HepG2 (cell line): ENCODE measurements around the gene FAM221B. TPM values are rescaled to one million over a fixed set of nuclear protein-coding genes. Genes with fewer than 3 reads are reported as not detected.
A peak's percentile ranks its signal among the peaks of the same experiment; 100 is the strongest.

ENCODE experiments used
- ATAC-seq: fragments of 200-7000 bp; cut with Tn5 transposase; 3 replicates; pipeline ENCODE4 v1.9.1; 2020; ENCODE audit warnings: mild to moderate bottlenecking, moderate library complexity
- BruUV-seq: library from RNA; stranded (reverse); fragments of 400-500 nt; replicated peaks from 2 replicates; lab custom pipeline; 2021; lab: Mats Ljungman, UMichigan
- CTCF ChIA-PET: fragments of 300-600 bp; formaldehyde crosslinking; extraction: SDS; loops from one replicate; lab custom pipeline; 2021; ENCODE audit warnings: low total read pairs, inconsistent platforms, low intra/inter-chr PET ratio; lab: Yijun Ruan, JAX
- POLR2A ChIA-PET: fragments of 350-600 bp; sonication (Branson Sonifier 250); formaldehyde crosslinking; loops from one replicate; lab custom pipeline; 2020; ENCODE audit warnings: antibody characterized with exemption, inconsistent platforms; lab: Yijun Ruan, JAX
- DNase-seq: peaks from one replicate; pipeline ENCODE4 v3.0.0-alpha.2; 2015; ENCODE audit warnings: low spot score
- FAIRE-seq: peaks from 3 replicates; lab custom pipeline; 2011; peaks lifted over from hg19 to GRCh38; lab: Jason Lieb, UNC
- H2AFZ ChIP-seq: one replicate; pipeline ENCODE4 v1.6.1; 2011; ENCODE audit warnings: low read length, inconsistent platforms
- H3K27ac ChIP-seq: fragments of 300-600 bp; 3 replicates; pipeline ENCODE4 v1.8.0; 2011; ENCODE audit warnings: mixed run types, mild to moderate bottlenecking, mixed read lengths, low read length, inconsistent platforms; ENCODE audit not compliant: insufficient read depth; ENCODE audit errors: extremely low read length
- H3K27me3 ChIP-seq, 2 experiments: fragments of 200-600 bp in 1 of 2; 2 replicates in 1 of 2; 3 replicates in 1 of 2; pipeline versions ENCODE4 v1.6.0 to v1.8.0; 2011; ENCODE audit warnings: low read length in 2 of 2, mild to moderate bottlenecking in 2 of 2, moderate library complexity in 2 of 2, inconsistent platforms in 1 of 2; ENCODE audit not compliant: insufficient read depth in 2 of 2, control insufficient read depth in 1 of 2
- H3K36me3 ChIP-seq, 2 experiments: fragments of 200-600 bp in 1 of 2; replicated peaks in 1 of 2; 2 replicates in 1 of 2; 3 replicates in 1 of 2; pipeline versions ENCODE4 v1.5.1 to v1.8.0; 2011; ENCODE audit warnings: low read length in 2 of 2, inconsistent platforms in 1 of 2; ENCODE audit not compliant: insufficient read depth in 2 of 2, control insufficient read depth in 1 of 2
- H3K4me1 ChIP-seq: 2 replicates; pipeline ENCODE4 v1.5.1; 2012; ENCODE audit warnings: low read length, inconsistent platforms; ENCODE audit not compliant: insufficient read depth
- H3K4me2 ChIP-seq: 2 replicates; pipeline ENCODE4 v1.6.0; 2011; ENCODE audit warnings: low read depth, low read length, inconsistent platforms
- H3K4me3 ChIP-seq, 3 experiments: fragments of 200-600 bp in 1 of 3; sonication (generic), shearing (Covaris generic) in 1 of 3; replicated peaks in 1 of 3; 2 replicates each; pipeline ENCODE4 v1.5.1; 2011 to 2016; ENCODE audit warnings: low read length in 3 of 3, inconsistent platforms in 2 of 3, low read depth in 2 of 3, mild to moderate bottlenecking in 2 of 3, control low read depth in 1 of 3, mixed read lengths in 1 of 3; ENCODE audit not compliant: insufficient read depth in 1 of 3
- H3K79me2 ChIP-seq: one replicate; pipeline ENCODE4 v1.6.1; 2011; ENCODE audit warnings: low read length, inconsistent platforms; ENCODE audit not compliant: insufficient read depth
- H3K9ac ChIP-seq: 2 replicates; pipeline ENCODE4 v1.6.0; 2011; ENCODE audit warnings: mild to moderate bottlenecking, low read depth, low read length, inconsistent platforms; ENCODE audit not compliant: insufficient read depth
- H3K9me3 ChIP-seq: 2 replicates; pipeline ENCODE4 v1.5.1; 2012; ENCODE audit warnings: mild to moderate bottlenecking, low read length
- H4K20me1 ChIP-seq: 2 replicates; pipeline ENCODE4 v1.6.0; 2011; ENCODE audit warnings: inconsistent platforms, mild to moderate bottlenecking, low read length, moderate library complexity; ENCODE audit not compliant: insufficient read depth
- HNF1B ChIP-seq: sonication (generic); formaldehyde crosslinking; IDR thresholded peaks from 2 replicates; pipeline ENCODE4 v1.5.1; 2020; ENCODE audit warnings: mild to moderate bottlenecking, moderate library complexity, missing genetic modification reagents
- MTF1 ChIP-seq: sonication (generic); formaldehyde crosslinking; IDR thresholded peaks from 2 replicates; pipeline ENCODE4 v1.5.0; 2020; ENCODE audit warnings: missing genetic modification reagents
- NONO ChIP-seq, 2 experiments: fragments of 450-650 bp in 1 of 2; sonication (generic) in 1 of 2; formaldehyde crosslinking in 1 of 2; IDR thresholded peaks in 1 of 2; conservative IDR thresholded peaks in 1 of 2; 2 replicates each; pipeline versions ENCODE4 v1.6.1 to v1.8.0; 2017 to 2022; ENCODE audit warnings: mild to moderate bottlenecking in 1 of 2, missing genetic modification reagents in 1 of 2, moderate library complexity in 1 of 2
- PATZ1 ChIP-seq: sonication (generic); formaldehyde crosslinking; IDR thresholded peaks from 2 replicates; pipeline ENCODE4 v1.4.0; 2020; ENCODE audit warnings: missing genetic modification reagents
- RAD21 ChIP-seq: fragments of 450-650 bp; formaldehyde crosslinking; IDR thresholded peaks from 2 replicates; pipeline ENCODE4 v1.5.0; 2020; ENCODE audit warnings: mild to moderate bottlenecking
- SALL1 ChIP-seq: sonication (generic); formaldehyde crosslinking; IDR thresholded peaks from 2 replicates; pipeline ENCODE4 v1.8.0; 2022; ENCODE audit warnings: mild to moderate bottlenecking, missing genetic modification reagents
- TCF12 ChIP-seq, 2 experiments: fragments of 450-650 bp in 1 of 2; sonication (generic) in 1 of 2; formaldehyde crosslinking in 1 of 2; IDR thresholded peaks; 2 replicates each; pipeline versions ENCODE4 v1.6.1 to v1.8.0; 2017 to 2022; ENCODE audit warnings: antibody characterized with exemption in 1 of 2, mild to moderate bottlenecking in 1 of 2, missing genetic modification reagents in 1 of 2, moderate library complexity in 1 of 2
- TMF1 ChIP-seq: sonication (generic); formaldehyde crosslinking; IDR thresholded peaks from 2 replicates; pipeline ENCODE4 v1.8.1; 2022; ENCODE audit warnings: low read depth, missing genetic modification reagents
- XRCC5 ChIP-seq: fragments of 200-400 bp; formaldehyde crosslinking; optimal IDR thresholded peaks from 2 replicates; pipeline ENCODE3; 2017; ENCODE audit warnings: mild to moderate bottlenecking, low read length
- ZNF142 ChIP-seq: sonication (generic); formaldehyde crosslinking; IDR thresholded peaks from 2 replicates; pipeline ENCODE4 v1.4.0; 2020; ENCODE audit warnings: missing genetic modification reagents
- ZNF557 ChIP-seq: sonication (generic); formaldehyde crosslinking; IDR thresholded peaks from 2 replicates; pipeline ENCODE4 v1.4.0; 2020; ENCODE audit warnings: missing genetic modification reagents
- WGBS: methylation state at CpG from one replicate; pipeline ENCODE4 v1.1.6; 2017; ENCODE audit warnings: low lambda C conversion rate; 5-methylcytosine and 5-hydroxymethylcytosine counted together
- in situ Hi-C: cut with HindIII; loops from 2 replicates; pipeline ENCODE4 v1.10.0; 2017; ENCODE audit warnings: low pct_unique_long_range_greater_than_20kb; ENCODE audit not compliant: extremely low pct_ligation_motif_present
- intact Hi-C: fragments of 100-400 bp; cut with micrococcal nuclease; formaldehyde crosslinking; loops from one replicate; pipeline ENCODE4 v1.10.0; 2022; ENCODE audit not compliant: unreplicated experiment
- polyA plus RNA-seq, 8 experiments: library from polyadenylated mRNA; depleted of rRNA in 3 of 8; stranded (reverse) in 7 of 8; unstranded in 1 of 8; fragments of >200 nt; fragmentation: Illumina TruSeq in 4 of 8; extraction: Trizol in 4 of 8; gene quantifications; 2 replicates each; pipeline versions ENCODE4 v1.2.1 to v1.2.3, GENCODE V29; 2011 to 2016; ENCODE audit warnings: low read depth in 4 of 8, missing spikeins in 1 of 8, mixed read lengths in 1 of 8; ENCODE audit not compliant: insufficient read depth in 1 of 8
- total RNA-seq, 5 experiments: library from RNA; depleted of rRNA; stranded (reverse); fragments of >200 nt; fragmentation: Illumina TruSeq; extraction: Trizol; gene quantifications; 2 replicates each; pipeline ENCODE4 v1.2.3, GENCODE V29; 2016; ENCODE audit warnings: low read depth in 1 of 5

FAM221B gene
- total and polyA plus RNA-seq, 2 of the 13 experiments (the other 11 are each of a cell fraction or from before 2014, with no cell fraction given), result not detected

- peaks cover under 1 to 4% of the 10 kb centered on the region in 2 experiments; a peak in 1 of 5 replicates for H3K36me3 ChIP-seq
- H3K27ac ChIP-seq, result peak overlapping the region; percentile 99
- BruUV-seq, result TSS peak; percentile 84
- peaks cover 5% of the 10 kb centered on the region for H3K79me2 ChIP-seq
- CTCF ChIA-PET, result interaction anchor here (1.7 kb wide), 1 partner anchor 23 kb away, joined by 14 read pairs; no protein-coding TSS in a partner anchor
- in situ Hi-C loops, result no loop called here
- peak overlapping the region; percentile 77 for H3K4me2 ChIP-seq
- no peaks in the 10 kb centered on the region for H3K9me3 ChIP-seq
- WGBS, result 35% methylated on average over 9 of the region's 10 CpGs
- H2AFZ ChIP-seq, result no peak overlapping the region
- peak overlapping the region; percentile 68 to 86 (median 86); a peak in 5 of 6 replicates for H3K4me3 ChIP-seq
- H3K9ac ChIP-seq, result peak overlapping the region; percentile 98
- POLR2A ChIA-PET, result interaction anchor here (0.6 to 2.1 kb wide), 12 partner anchors 12 to 156 kb away, joined by 3 to 16 read pairs (median 8); partner anchors contain the start of genes CCDC107, CREB3, FAM221B and GBA2
- intact Hi-C loops, result no loop called here
- FAIRE-seq (peak; percentile 83), DNase-seq (peak; percentile 73), ATAC-seq (peak; percentile 5; the same call in 1 of the 3 replicates)
- H3K4me1 ChIP-seq, result peaks cover 44% of the 10 kb centered on the region
- no peaks in the 10 kb centered on the region for H4K20me1 ChIP-seq
- H3K27me3 ChIP-seq, result no peaks in the 10 kb centered on the region
- TF ChIP-seq ZNF557, result no peak
- 0 out of 2 replicates have a peak, but pooled peaks have one; percentile 22 for TF ChIP-seq RAD21 (CRISPR knock-in tag)
- TF ChIP-seq TMF1 (CRISPR knock-in tag), result no peak
- no peak for TF ChIP-seq NONO (IDR thresholded peaks at IDR 0.05)
- TF ChIP-seq NONO (CRISPR knock-in tag; conservative IDR thresholded peaks at IDR 0.05), result peak; percentile 36; the same call in 1 of the 2 replicates
- no peak for TF ChIP-seq MTF1
- TF ChIP-seq SALL1 (CRISPR knock-in tag), result 0 out of 2 replicates have a peak, but pooled peaks have one; percentile 19
- TF ChIP-seq TCF12 (IDR thresholded peaks at IDR 0.05), result no peak
- no peak for TF ChIP-seq TCF12 (CRISPR knock-in tag; IDR thresholded peaks at IDR 0.05)
- peak; percentile 64 for TF ChIP-seq XRCC5
- TF ChIP-seq HNF1B (CRISPR knock-in tag), result 0 out of 2 replicates have a peak, but pooled peaks have one; percentile 45
- peak; percentile 26; the same call in 1 of the 2 replicates for TF ChIP-seq PATZ1 (CRISPR knock-in tag)
- 0 out of 2 replicates have a peak, but pooled peaks have one; percentile 15 for TF ChIP-seq ZNF142 (CRISPR knock-in tag)
Observed at GRCh38 chr9:35813434-35814105, 15.0 kb downstream of the FAM221B start.
